ENCODE measurements around the gene ZSCAN22.

The ZSCAN22 gene

DNA sequence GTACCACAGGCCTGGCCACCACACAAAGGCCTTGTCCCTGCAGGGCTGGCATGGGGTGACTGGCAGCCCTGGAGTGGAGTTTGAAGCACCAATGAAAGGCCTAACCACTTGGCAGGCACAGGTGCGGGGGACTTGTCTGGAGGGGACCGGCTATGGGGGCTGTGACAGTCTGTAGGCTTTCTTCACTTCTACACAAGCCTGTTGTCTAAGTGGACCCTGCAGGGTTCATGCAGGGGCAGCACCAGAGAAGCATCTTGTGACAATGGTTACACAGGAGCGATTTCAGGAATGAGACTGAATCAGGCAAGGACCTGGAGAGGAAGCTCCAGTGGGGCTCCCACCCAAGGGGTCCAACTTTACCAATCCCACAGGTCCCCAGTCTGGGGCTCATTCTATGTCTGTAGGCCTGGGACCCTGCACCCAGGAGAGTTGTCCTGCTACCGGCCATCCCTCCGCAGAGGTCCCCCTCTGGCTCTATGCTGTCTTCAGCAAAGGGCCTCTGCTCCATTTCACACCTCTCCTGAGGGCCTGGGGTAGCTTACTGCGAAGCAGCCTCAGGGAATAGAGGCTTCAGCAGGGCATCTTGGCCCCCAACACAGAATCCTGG, 56.3 kb downstream of the ZSCAN22 start:
- no peak for DNase-seq
- no peak for TF ChIP-seq GATA1 (IDR thresholded peaks at IDR 0.05; ENCODE audit: low read depth, low read length)
- TF ChIP-seq POLR2A (IDR thresholded peaks at IDR 0.05; ENCODE audit: low read length) = no peak

- TF ChIP-seq POLR2A (IDR thresholded peaks at IDR 0.05; ENCODE audit: low read length) (no peak), GATA1 (IDR thresholded peaks at IDR 0.05; ENCODE audit: low read depth, low read length) (no peak)
- no peak for DNase-seq
Observed at GRCh38 chr19:58385313-58385890, 58.6 kb downstream of the ZSCAN22 start.

DNA sequence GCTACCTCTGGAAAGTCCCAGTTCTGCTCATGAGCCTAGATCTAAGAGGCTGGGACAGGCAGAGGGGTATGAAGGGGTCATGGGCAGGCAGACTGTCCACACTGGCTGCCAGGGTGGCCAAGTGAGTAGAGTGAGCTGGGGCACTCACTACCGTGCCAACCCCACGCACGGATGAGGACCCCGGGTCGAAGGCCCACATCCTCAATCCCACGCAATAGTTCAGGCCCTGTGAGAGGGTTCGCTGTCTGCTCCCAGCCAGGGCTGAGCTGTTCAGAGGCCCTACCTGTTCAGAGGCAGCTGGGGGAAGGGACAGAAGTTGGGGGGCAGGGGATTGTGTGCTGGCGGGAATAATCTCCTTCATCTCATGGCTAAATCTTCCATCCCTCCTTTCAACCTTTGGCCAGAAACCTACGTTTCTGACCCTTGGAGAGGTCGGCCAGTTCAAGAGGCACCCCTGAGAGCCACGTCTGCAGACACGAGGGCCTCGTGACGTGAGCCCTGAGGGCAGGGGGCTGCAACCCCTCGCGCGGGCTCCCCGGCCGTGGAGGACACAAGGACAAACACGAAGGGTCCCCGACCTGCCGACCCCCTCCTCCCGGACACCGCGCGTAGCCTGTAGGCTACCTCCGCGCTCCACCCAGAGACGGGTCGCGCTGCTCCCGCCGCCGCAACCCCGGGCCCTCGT, 59.2 kb downstream of the ZSCAN22 start:
- no peak for DNase-seq
- TF ChIP-seq POLR2A (IDR thresholded peaks at IDR 0.05; ENCODE audit: low read length) = no peak
- no peak for TF ChIP-seq GATA1 (IDR thresholded peaks at IDR 0.05; ENCODE audit: low read depth, low read length)

- TF ChIP-seq POLR2A (IDR thresholded peaks at IDR 0.05; ENCODE audit: low read length) (peak; percentile 98), GATA1 (IDR thresholded peaks at IDR 0.05; ENCODE audit: low read depth, low read length) (no peak)
- DNase-seq = peak; percentile 98 to 99
Observed at GRCh38 chr19:58386576-58387337, 60.0 kb downstream of the ZSCAN22 start, which contains the start of gene RPS5. Gene RPS5 (plus strand): TSS chr19:58387269. CDS start chr19:58388138, 869 bp downstream.

- TF ChIP-seq GATA1 (IDR thresholded peaks at IDR 0.05; ENCODE audit: low read depth, low read length) (no peak), POLR2A (IDR thresholded peaks at IDR 0.05; ENCODE audit: low read length) (peak; percentile 74)
- DNase-seq = peak in 1 of 2 experiments; percentile 66
Observed at GRCh38 chr19:58387338-58388174, 60.8 kb downstream of the ZSCAN22 start.

- no peak for TF ChIP-seq POLR2A (IDR thresholded peaks at IDR 0.05; ENCODE audit: low read length)
- TF ChIP-seq GATA1 (IDR thresholded peaks at IDR 0.05; ENCODE audit: low read depth, low read length) = no peak
- no peak for DNase-seq
Observed at GRCh38 chr19:58388175-58388526, 61.4 kb downstream of the ZSCAN22 start.

Measured in erythroblast (primary cell).